ENCODE data around the gene TNKS1BP1. TPM values are rescaled to one million over a fixed set of nuclear protein-coding genes. Genes with fewer than 3 reads are reported as not detected.

The TNKS1BP1 gene
- polyA plus RNA-seq, 1 experiment, result 73.7 TPM

DNA sequence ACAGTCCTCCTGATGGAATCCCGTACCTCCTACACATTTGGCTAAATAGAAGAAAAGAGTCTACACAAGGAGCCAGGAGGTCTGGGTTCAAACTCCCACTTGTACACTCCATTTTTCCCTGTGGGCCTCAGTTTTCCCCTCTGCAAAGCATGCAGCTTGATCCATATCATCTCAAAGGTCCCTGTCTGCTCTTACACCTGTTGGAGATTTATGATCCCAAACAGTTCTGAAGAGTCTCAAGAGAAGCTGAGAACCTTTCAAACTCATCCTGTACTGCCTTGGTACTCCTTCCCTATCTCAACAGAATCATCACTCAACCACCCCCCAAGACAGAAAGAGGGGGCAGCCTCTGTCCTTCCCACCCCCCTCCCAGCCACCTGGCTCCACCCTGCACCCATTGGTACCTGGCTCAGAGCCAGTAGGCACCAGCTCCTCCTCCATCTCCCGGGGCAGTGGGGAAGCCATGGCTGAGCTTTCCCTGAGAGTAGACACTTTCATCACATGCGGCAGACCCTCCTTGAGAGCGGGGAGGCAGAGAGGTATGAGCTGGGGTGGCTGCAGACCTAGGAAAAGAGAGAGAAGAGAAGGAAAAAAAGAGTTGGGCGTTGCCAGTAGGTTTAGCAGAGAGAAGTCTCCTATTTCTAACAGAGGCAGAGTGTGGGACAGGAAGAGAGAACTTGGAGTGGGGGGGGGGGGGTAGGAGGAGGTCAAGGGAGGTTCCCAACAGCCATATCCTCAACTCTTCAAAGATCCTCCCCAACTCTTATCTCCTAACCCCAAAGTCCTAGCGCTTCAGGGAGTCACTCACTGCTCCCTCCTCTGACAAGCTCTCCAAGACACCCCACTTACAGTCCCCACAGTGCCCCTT is 3.1 kb downstream of the TNKS1BP1 start:
- H3K36me3 ChIP-seq (ENCODE audit: control insufficient read depth, insufficient read depth, low read length), result peaks cover 33% of the 10 kb centered on the region
- DNase-seq (ENCODE audit: low read depth), result no peak
- peak overlapping the region; percentile 51 for H3K4me3 ChIP-seq (ENCODE audit: low read depth, low read length)
- no peaks in the 10 kb centered on the region for H3K27me3 ChIP-seq (ENCODE audit: control insufficient read depth, insufficient read depth, low read length)
- CTCF ChIA-PET, result interaction anchor here (1.0 to 1.7 kb wide), 6 partner anchors 10 to 73 kb away, joined by 3 to 7 read pairs (median 4); no protein-coding TSS in a partner anchor
- no peak for TF ChIP-seq CTCF (IDR thresholded peaks at IDR 0.05; ENCODE audit: insufficient read depth, low read depth, low read length)
- POLR2A ChIA-PET, result interaction anchor here (0.6 to 2.2 kb wide), 2 partner anchors 10 to 91 kb away, joined by 5 to 12 read pairs; no protein-coding TSS in a partner anchor

DNA sequence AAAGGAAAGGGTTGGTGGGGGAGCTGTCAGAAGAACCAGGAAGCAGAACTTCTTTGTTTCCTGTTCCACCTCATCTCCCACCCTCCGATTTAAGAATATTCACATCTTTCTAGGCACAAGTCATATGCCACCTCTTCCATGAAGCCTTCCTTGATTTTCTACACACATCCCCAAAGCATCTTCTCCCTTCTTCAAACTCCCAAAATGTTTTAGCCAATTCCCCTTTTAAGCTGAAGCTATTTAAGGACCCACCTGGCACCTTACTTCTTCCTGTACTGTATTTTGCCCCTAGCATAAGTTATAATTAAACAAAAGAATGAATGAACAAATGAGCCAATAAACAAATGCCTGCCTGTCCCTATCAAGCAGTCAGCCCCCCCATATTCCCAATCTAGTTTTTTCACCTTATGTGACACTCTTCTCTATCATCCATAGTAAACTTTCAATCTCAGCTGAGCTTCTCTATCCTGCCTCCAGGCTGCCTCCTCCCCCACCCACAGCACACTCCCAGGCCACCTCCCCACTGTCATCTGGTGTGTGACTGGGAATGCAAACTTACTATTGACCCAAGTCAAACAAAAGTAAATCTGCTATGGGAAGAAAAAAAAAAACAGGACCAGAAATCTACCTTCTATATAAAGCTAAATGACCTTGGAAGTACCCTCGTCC is 3.9 kb downstream of the TNKS1BP1 start:
- CTCF ChIA-PET, result interaction anchor here (1.0 to 1.5 kb wide), 3 partner anchors 10 to 43 kb away, joined by 3 to 4 read pairs (median 3); no protein-coding TSS in a partner anchor
- TF ChIP-seq CTCF (IDR thresholded peaks at IDR 0.05; ENCODE audit: insufficient read depth, low read depth, low read length), result no peak

GRCh38 chr11:57320067-57320718 is 4.6 kb downstream of the TNKS1BP1 start:
- no peak for TF ChIP-seq CTCF (IDR thresholded peaks at IDR 0.05; ENCODE audit: insufficient read depth, low read depth, low read length)
- no peak for DNase-seq (ENCODE audit: low read depth)
- peaks cover 43% of the 10 kb centered on the region for H3K36me3 ChIP-seq (ENCODE audit: control insufficient read depth, insufficient read depth, low read length)
- H3K27me3 ChIP-seq (ENCODE audit: control insufficient read depth, insufficient read depth, low read length), result no peaks in the 10 kb centered on the region
- ChIA-PET CTCF (interaction anchor here (1.3 to 1.5 kb wide), 3 partner anchors 26 to 42 kb away, joined by 3 to 4 read pairs (median 3); no protein-coding TSS in a partner anchor), POLR2A (interaction anchor here (0.6 kb wide), 1 partner anchor 9 kb away, joined by 3 read pairs; no protein-coding TSS in a partner anchor)
- no peak overlapping the region for H3K4me3 ChIP-seq (ENCODE audit: low read depth, low read length)

More for the DNA sequence above, 3.9 kb downstream of the TNKS1BP1 start:
- no peaks in the 10 kb centered on the region for H3K27me3 ChIP-seq (ENCODE audit: control insufficient read depth, insufficient read depth, low read length)
- peak overlapping the region; percentile 51 for H3K4me3 ChIP-seq (ENCODE audit: low read depth, low read length)
- peaks cover 38% of the 10 kb centered on the region for H3K36me3 ChIP-seq (ENCODE audit: control insufficient read depth, insufficient read depth, low read length)
- DNase-seq (ENCODE audit: low read depth), result no peak
- POLR2A ChIA-PET, result interaction anchor here (0.6 to 2.2 kb wide), 3 partner anchors 9 to 91 kb away, joined by 3 to 12 read pairs (median 5); no protein-coding TSS in a partner anchor

DNA sequence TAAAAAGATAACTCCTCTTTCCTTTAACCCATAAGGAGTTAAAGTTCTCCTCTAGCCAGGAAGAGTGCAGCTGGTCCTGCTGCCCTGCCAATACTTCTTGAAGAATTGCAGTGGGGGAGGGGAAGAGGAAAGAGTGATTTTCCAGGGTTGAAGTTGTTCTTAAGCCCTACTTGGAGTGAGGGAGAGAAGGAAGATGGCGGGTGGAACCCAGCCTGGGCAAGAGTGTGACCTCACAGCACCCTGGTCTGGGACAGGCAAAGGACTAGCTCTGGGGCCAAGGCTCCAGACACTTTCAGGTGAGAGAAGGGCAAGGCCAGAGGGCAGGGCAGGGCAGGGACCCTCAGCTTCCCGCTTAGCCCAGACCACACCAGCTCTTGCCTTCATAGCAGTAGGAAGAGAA is 6.6 kb downstream of the TNKS1BP1 start:
- POLR2A ChIA-PET, result no interaction called here
- CTCF ChIA-PET, result interaction anchor here (1.0 to 1.4 kb wide), 2 partner anchors 40 to 1822 kb away, joined by 3 read pairs; no protein-coding TSS in a partner anchor
- Histone ChIP-seq H3K4me3 (ENCODE audit: low read depth, low read length) (no peak overlapping the region), H3K27me3 (ENCODE audit: control insufficient read depth, insufficient read depth, low read length) (no peaks in the 10 kb centered on the region), H3K36me3 (ENCODE audit: control insufficient read depth, insufficient read depth, low read length) (peaks cover 59% of the 10 kb centered on the region)
- no peak for DNase-seq (ENCODE audit: low read depth)
- TF ChIP-seq CTCF (IDR thresholded peaks at IDR 0.05; ENCODE audit: insufficient read depth, low read depth, low read length), result no peak
